HG03175 (cell line): ENCODE measurements around the gene NEURL1B.
"Not testable (repeated sequence)": the region's sequence is repeated elsewhere in the genome, so short reads cannot be mapped to it uniquely, and the experiment has no call there.

Experiments
- ATAC-seq: cut with Tn5 transposase; IDR thresholded peaks from one replicate; pipeline ENCODE4 v1.9.1; 2021; ENCODE audit warnings: mild to moderate bottlenecking, moderate library complexity; ENCODE audit not compliant: unreplicated experiment

Gene NEURL1B

GRCh38 chr5:172692451-172692850 lies 51.4 kb downstream of the NEURL1B start:
- no peak for ATAC-seq

- ATAC-seq, result no peak
These were observed 51.9 kb downstream of the NEURL1B start for GRCh38 chr5:172692981-172693380.

GRCh38 chr5:172694061-172694460 lies 53.0 kb downstream of the NEURL1B start:
- ATAC-seq, result no peak

GRCh38 chr5:172694541-172694940 lies 53.5 kb downstream of the NEURL1B start:
- ATAC-seq, result no peak

GRCh38 chr5:172695232-172696054 lies 54.4 kb downstream of the NEURL1B start:
- ATAC-seq, result no peak

- ATAC-seq, result no peak
These were observed 55.2 kb downstream of the NEURL1B start for GRCh38 chr5:172696171-172696849.

GRCh38 chr5:172697123-172698121 lies 56.4 kb downstream of the NEURL1B start:
- ATAC-seq, result peak; percentile 86

GRCh38 chr5:172699423-172699822 lies 58.4 kb downstream of the NEURL1B start:
- no peak for ATAC-seq

GRCh38 chr5:172699999-172700364 lies 58.9 kb downstream of the NEURL1B start:
- ATAC-seq, result no peak

- no peak for ATAC-seq
These were observed 59.6 kb downstream of the NEURL1B start for GRCh38 chr5:172700365-172701290.

GRCh38 chr5:172701291-172701656 lies 60.2 kb downstream of the NEURL1B start:
- ATAC-seq, result no peak

- no peak for ATAC-seq
These were observed 62.9 kb downstream of the NEURL1B start for GRCh38 chr5:172703952-172704351.

GRCh38 chr5:172705576-172706084 lies 64.6 kb downstream of the NEURL1B start:
- no peak for ATAC-seq

- no peak for ATAC-seq
These were observed 65.7 kb downstream of the NEURL1B start for GRCh38 chr5:172706796-172707195.

- no peak for ATAC-seq
These were observed 66.5 kb downstream of the NEURL1B start for GRCh38 chr5:172707285-172708182.

- ATAC-seq, result no peak
These were observed 67.1 kb downstream of the NEURL1B start for GRCh38 chr5:172708183-172708505.

GRCh38 chr5:172710676-172711075 lies 69.6 kb downstream of the NEURL1B start:
- ATAC-seq, result no peak

- not testable (repeated sequence) for ATAC-seq
These were observed 70.3 kb downstream of the NEURL1B start for GRCh38 chr5:172711321-172711861.

GRCh38 chr5:172712610-172713009 lies 71.5 kb downstream of the NEURL1B start:
- ATAC-seq, result no peak
